ACC112 (cell line): ENCODE measurements around the gene SLC28A1.

Experiments
- H2AFZ ChIP-seq: fragments of 200-600 bp; sonication (generic); one replicate; pipeline ENCODE4 v1.6.0; 2017; ENCODE audit warnings: antibody characterized with exemption, low read length; ENCODE audit not compliant: unreplicated experiment
- H3K27ac ChIP-seq: fragments of 200-600 bp; sonication (generic); 2 replicates; pipeline ENCODE4 v1.5.1; 2014; ENCODE audit warnings: low read depth, mild to moderate bottlenecking, antibody characterized with exemption, low read length, moderate library complexity
- H3K27me3 ChIP-seq: fragments of 200-600 bp; sonication (generic); 2 replicates; pipeline ENCODE4 v1.6.1; 2014; ENCODE audit warnings: mild to moderate bottlenecking, antibody characterized with exemption, low read length, moderate library complexity, mixed read lengths; ENCODE audit not compliant: insufficient read depth
- H3K36me3 ChIP-seq: fragments of 200-600 bp; sonication (generic); 2 replicates; pipeline ENCODE4 v1.6.1; 2016; ENCODE audit warnings: mild to moderate bottlenecking, antibody characterized with exemption, low read length, moderate library complexity, mixed read lengths; ENCODE audit not compliant: insufficient read depth
- H3K4me1 ChIP-seq: fragments of 200-600 bp; sonication (generic); one replicate; pipeline ENCODE4 v1.6.1; 2016; ENCODE audit warnings: low read length, mixed read lengths; ENCODE audit not compliant: insufficient read depth, unreplicated experiment, control insufficient read depth
- H3K4me3 ChIP-seq: fragments of 200-600 bp; sonication (generic); 2 replicates; pipeline ENCODE4 v1.5.1; 2014; ENCODE audit warnings: mild to moderate bottlenecking, low read depth, low read length
- H3K79me2 ChIP-seq: fragments of 200-600 bp; sonication (generic); one replicate; pipeline ENCODE4 v1.6.0; 2016; ENCODE audit warnings: low read length; ENCODE audit not compliant: control insufficient read depth, unreplicated experiment, insufficient read depth

Gene SLC28A1

GRCh38 chr15:84910928-84911623 lies 26.6 kb downstream of the SLC28A1 start:
- H3K27ac ChIP-seq, result peak overlapping the region; percentile 87
- no peak overlapping the region for H3K4me3 ChIP-seq
- H3K4me1 ChIP-seq, result peaks cover 42% of the 10 kb centered on the region
- no peaks in the 10 kb centered on the region for H3K27me3 ChIP-seq
- H3K36me3 ChIP-seq, result no peaks in the 10 kb centered on the region
- H2AFZ ChIP-seq, result no peak overlapping the region
- no peaks in the 10 kb centered on the region for H3K79me2 ChIP-seq

GRCh38 chr15:84911879-84912660 lies 27.6 kb downstream of the SLC28A1 start:
- Histone ChIP-seq H3K79me2 (no peaks in the 10 kb centered on the region), H3K4me1 (peaks cover 42% of the 10 kb centered on the region), H3K4me3 (0 out of 2 replicates have a peak overlapping the region, but pooled peaks have one; percentile 12), H3K27me3 (no peaks in the 10 kb centered on the region), H3K27ac (peak overlapping the region; percentile 87), H2AFZ (no peak overlapping the region), H3K36me3 (no peaks in the 10 kb centered on the region)

- no peaks in the 10 kb centered on the region for H3K79me2 ChIP-seq
- H3K27ac ChIP-seq, result peak overlapping the region; percentile 87
- H2AFZ ChIP-seq, result no peak overlapping the region
- H3K4me3 ChIP-seq, result no peak overlapping the region
- H3K4me1 ChIP-seq, result peaks cover 42% of the 10 kb centered on the region
- H3K27me3 ChIP-seq, result no peaks in the 10 kb centered on the region
- no peaks in the 10 kb centered on the region for H3K36me3 ChIP-seq
These were observed 28.9 kb downstream of the SLC28A1 start for GRCh38 chr15:84913360-84913723.

GRCh38 chr15:84914351-84914750 lies 29.9 kb downstream of the SLC28A1 start:
- H3K4me1 ChIP-seq, result peaks cover 42% of the 10 kb centered on the region
- no peaks in the 10 kb centered on the region for H3K36me3 ChIP-seq
- H3K4me3 ChIP-seq, result 0 out of 2 replicates have a peak overlapping the region, but pooled peaks have one; percentile 7

GRCh38 chr15:84914909-84915605 lies 30.6 kb downstream of the SLC28A1 start:
- Histone ChIP-seq H3K4me3 (peak overlapping the region; percentile 7; the same call in 1 of the 2 replicates), H3K27me3 (no peaks in the 10 kb centered on the region), H3K79me2 (no peaks in the 10 kb centered on the region), H3K36me3 (no peaks in the 10 kb centered on the region), H3K4me1 (peaks cover 42% of the 10 kb centered on the region), H2AFZ (peak overlapping the region; percentile 79), H3K27ac (peak overlapping the region; percentile 52)

More at GRCh38 chr15:84914351-84914750, 29.9 kb downstream of the SLC28A1 start:
- Histone ChIP-seq H3K27ac (peak overlapping the region; percentile 52; the same call in 1 of the 2 replicates), H2AFZ (peak overlapping the region; percentile 79), H3K79me2 (no peaks in the 10 kb centered on the region), H3K27me3 (no peaks in the 10 kb centered on the region)

- Histone ChIP-seq H3K27me3 (no peaks in the 10 kb centered on the region), H3K4me1 (peaks cover 42% of the 10 kb centered on the region), H2AFZ (peak overlapping the region; percentile 79), H3K27ac (peak overlapping the region; percentile 52), H3K79me2 (no peaks in the 10 kb centered on the region), H3K4me3 (no peak overlapping the region; the same call in 1 of the 2 replicates), H3K36me3 (no peaks in the 10 kb centered on the region)
These were observed 31.1 kb downstream of the SLC28A1 start for GRCh38 chr15:84915606-84915958.

- H3K79me2 ChIP-seq, result no peaks in the 10 kb centered on the region
- no peak overlapping the region for H2AFZ ChIP-seq
- H3K4me1 ChIP-seq, result peaks cover 29% of the 10 kb centered on the region
- no peaks in the 10 kb centered on the region for H3K36me3 ChIP-seq
- H3K27me3 ChIP-seq, result no peaks in the 10 kb centered on the region
- H3K4me3 ChIP-seq, result no peak overlapping the region
- no peak overlapping the region for H3K27ac ChIP-seq
These were observed 33.0 kb downstream of the SLC28A1 start for GRCh38 chr15:84917452-84917851.

GRCh38 chr15:84919106-84919667 lies 34.7 kb downstream of the SLC28A1 start:
- Histone ChIP-seq H3K27ac (no peak overlapping the region), H3K4me3 (no peak overlapping the region), H3K36me3 (no peaks in the 10 kb centered on the region), H3K79me2 (no peaks in the 10 kb centered on the region), H3K4me1 (peaks cover 16% of the 10 kb centered on the region), H2AFZ (no peak overlapping the region), H3K27me3 (no peaks in the 10 kb centered on the region)

GRCh38 chr15:84921121-84921520 lies 36.7 kb downstream of the SLC28A1 start:
- no peak overlapping the region for H3K27ac ChIP-seq

GRCh38 chr15:84922530-84922929 lies 38.1 kb downstream of the SLC28A1 start:
- Histone ChIP-seq H3K36me3 (no peaks in the 10 kb centered on the region), H3K27me3 (no peaks in the 10 kb centered on the region), H2AFZ (no peak overlapping the region), H3K4me3 (no peak overlapping the region), H3K4me1 (peaks cover 7% of the 10 kb centered on the region), H3K27ac (no peak overlapping the region), H3K79me2 (no peaks in the 10 kb centered on the region)

More at GRCh38 chr15:84921121-84921520, 36.7 kb downstream of the SLC28A1 start:
- Histone ChIP-seq H2AFZ (no peak overlapping the region), H3K27me3 (no peaks in the 10 kb centered on the region), H3K4me1 (peaks cover 7% of the 10 kb centered on the region), H3K36me3 (no peaks in the 10 kb centered on the region), H3K4me3 (no peak overlapping the region), H3K79me2 (no peaks in the 10 kb centered on the region)
